Kidney (tissue), 14 donors: ENCODE results near the gene MAG. TPM values are rescaled to one million over a fixed set of nuclear protein-coding genes. Genes with fewer than 3 reads are reported as not detected.

Experiments used
- DNase-seq, 5 donors: peaks; one replicate each; pipeline ENCODE4 v3.0.0-alpha.2; 2013 to 2020
- FAIRE-seq: peaks from 2 replicates; lab custom pipeline; 2012; peaks lifted over from hg19 to GRCh38; lab: Jason Lieb, UNC
- H3K27ac ChIP-seq, 2 donors: one replicate each; pipeline ENCODE4 v1.7.0; 2013; ENCODE audit warnings: low read depth in 2 of 2, low read length in 2 of 2, inconsistent platforms in 1 of 2
- H3K27me3 ChIP-seq: one replicate; pipeline ENCODE4 v1.7.1; 2013; ENCODE audit warnings: low read length, inconsistent platforms; ENCODE audit not compliant: control insufficient read depth, insufficient read depth
- H3K36me3 ChIP-seq, 3 donors: one replicate each; pipeline versions ENCODE4 v1.7.0 to v1.7.1; 2013; ENCODE audit warnings: low read length in 3 of 3, control low read depth in 1 of 3, inconsistent platforms in 1 of 3; ENCODE audit not compliant: insufficient read depth in 3 of 3, control insufficient read depth in 2 of 3
- H3K4me1 ChIP-seq, 3 donors: one replicate each; pipeline versions ENCODE4 v1.7.0 to v1.7.1; 2013; ENCODE audit warnings: low read length in 3 of 3, inconsistent platforms in 1 of 3, low read depth in 1 of 3; ENCODE audit not compliant: control insufficient read depth in 2 of 3, insufficient read depth in 2 of 3
- H3K4me3 ChIP-seq, 3 donors: one replicate each; pipeline versions ENCODE4 v1.7.0 to v1.8.1; 2013; ENCODE audit warnings: low read length in 3 of 3, control low read depth in 1 of 3, inconsistent platforms in 1 of 3
- H3K9ac ChIP-seq, 3 donors: one replicate each; pipeline versions ENCODE4 v1.7.0 to v1.7.1; 2013; ENCODE audit warnings: low read length in 3 of 3, control low read depth in 1 of 3, inconsistent platforms in 1 of 3
- H3K9me3 ChIP-seq, 3 donors: one replicate each; pipeline versions ENCODE4 v1.7.0 to v1.7.1; 2013; ENCODE audit warnings: low read length in 3 of 3, control low read depth in 1 of 3, inconsistent platforms in 1 of 3; ENCODE audit not compliant: control insufficient read depth in 2 of 3, insufficient read depth in 1 of 3
- intact Hi-C: fragments of 100-400 bp; cut with DNase I; formaldehyde crosslinking; loops from one replicate; pipeline ENCODE4 v1.11.1; 2022
- polyA plus RNA-seq: library from polyadenylated mRNA; stranded (reverse); fragments of 350-450 nt; fragmentation: Illumina TruSeq; extraction: RNeasy Lipid Tissue Mini Kit (QIAGEN cat#74804); gene quantifications from one replicate; pipeline ENCODE4 v1.2.3, GENCODE V29; 2014; ENCODE audit warnings: low read depth, low replicate concordance; ENCODE audit not compliant: insufficient read depth
- total RNA-seq: library from RNA; stranded (reverse); fragmentation: NEBNext Ultra II Directional; extraction: Animal tissue kit (Norgen Biotek cat#: 25700); gene quantifications from one replicate; pipeline ENCODE4 v1.2.1, GENCODE V29; 2021
- TF ChIP-seq, protein P1 (sequence below): IDR thresholded peaks from 3 replicates; pipeline ENCODE4 v1.5.1; 2012; ENCODE audit warnings: mild to moderate bottlenecking, moderate library complexity, borderline replicate concordance; ENCODE audit not compliant: insufficient read depth; ENCODE audit errors: extremely low read depth
- donor health status: control.
- donor health status: control.
- donor health status: control.
- donor health status: control.
- donor health status: control.
- donor health status: DM: yes; HTN: yes; CAD: no.
- donor health status: Normal renal cell carcinoma (clear cell type).

Gene MAG
- total and polyA plus RNA-seq, 2 donors from 2014 or later = 0.41 to 1.1 TPM

DNA sequence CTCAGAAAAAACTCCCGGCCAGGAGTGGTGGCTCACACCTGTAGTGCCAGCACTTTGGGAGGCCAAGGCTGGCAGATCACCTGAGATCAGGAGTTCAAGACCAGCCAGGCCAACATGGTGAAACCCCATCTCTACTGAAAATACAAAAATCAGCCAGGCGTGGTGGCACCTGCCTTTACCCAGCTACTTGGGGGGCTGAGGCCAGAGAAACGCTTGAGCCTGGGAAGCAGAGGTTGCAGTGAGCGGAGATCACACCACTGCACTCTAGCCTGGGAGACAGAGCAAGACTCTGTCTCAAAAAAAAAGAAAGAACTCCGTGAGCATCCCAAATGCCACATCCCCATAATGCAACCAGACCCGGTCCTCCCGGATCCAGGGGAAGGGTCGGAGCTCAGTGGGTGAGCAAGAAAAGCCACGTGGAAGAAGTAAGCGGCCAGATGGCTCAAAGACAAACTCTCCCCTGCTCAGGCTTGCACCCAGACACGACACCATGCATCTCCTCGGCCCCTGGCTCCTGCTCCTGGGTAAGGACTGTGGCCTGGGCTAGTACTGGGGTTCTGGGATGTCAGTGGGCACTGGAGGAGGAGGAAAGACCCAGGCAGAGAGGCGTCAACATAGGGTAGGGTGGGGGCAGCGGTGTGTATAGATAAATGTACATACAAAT lies 39.7 kb downstream of the MAG start:
- H3K9ac ChIP-seq = no peak overlapping the region
- FAIRE-seq (no peak), DNase-seq (no peak)
- H3K27me3 ChIP-seq = no peaks in the 10 kb centered on the region
- H3K36me3 ChIP-seq = no peaks in the 10 kb centered on the region
- TF ChIP-seq, protein P1, sequence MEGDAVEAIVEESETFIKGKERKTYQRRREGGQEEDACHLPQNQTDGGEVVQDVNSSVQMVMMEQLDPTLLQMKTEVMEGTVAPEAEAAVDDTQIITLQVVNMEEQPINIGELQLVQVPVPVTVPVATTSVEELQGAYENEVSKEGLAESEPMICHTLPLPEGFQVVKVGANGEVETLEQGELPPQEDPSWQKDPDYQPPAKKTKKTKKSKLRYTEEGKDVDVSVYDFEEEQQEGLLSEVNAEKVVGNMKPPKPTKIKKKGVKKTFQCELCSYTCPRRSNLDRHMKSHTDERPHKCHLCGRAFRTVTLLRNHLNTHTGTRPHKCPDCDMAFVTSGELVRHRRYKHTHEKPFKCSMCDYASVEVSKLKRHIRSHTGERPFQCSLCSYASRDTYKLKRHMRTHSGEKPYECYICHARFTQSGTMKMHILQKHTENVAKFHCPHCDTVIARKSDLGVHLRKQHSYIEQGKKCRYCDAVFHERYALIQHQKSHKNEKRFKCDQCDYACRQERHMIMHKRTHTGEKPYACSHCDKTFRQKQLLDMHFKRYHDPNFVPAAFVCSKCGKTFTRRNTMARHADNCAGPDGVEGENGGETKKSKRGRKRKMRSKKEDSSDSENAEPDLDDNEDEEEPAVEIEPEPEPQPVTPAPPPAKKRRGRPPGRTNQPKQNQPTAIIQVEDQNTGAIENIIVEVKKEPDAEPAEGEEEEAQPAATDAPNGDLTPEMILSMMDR = no peak
- intact Hi-C loops = no loop called here
- no peak overlapping the region for H3K27ac ChIP-seq
- no peaks in the 10 kb centered on the region for H3K9me3 ChIP-seq
- no peak overlapping the region for H3K4me3 ChIP-seq
- H3K4me1 ChIP-seq = no peaks in the 10 kb centered on the region

GRCh38 chr19:35332817-35333216 lies 40.9 kb downstream of the MAG start:
- intact Hi-C loops = no loop called here
- Histone ChIP-seq H3K4me1 (no peaks in the 10 kb centered on the region), H3K27me3 (no peaks in the 10 kb centered on the region), H3K27ac (no peak overlapping the region), H3K36me3 (no peaks in the 10 kb centered on the region), H3K9ac (no peak overlapping the region), H3K4me3 (no peak overlapping the region), H3K9me3 (no peaks in the 10 kb centered on the region)
- TF ChIP-seq, protein P1 = no peak
- DNase-seq (peak in 1 of 5 donors; percentile 39), FAIRE-seq (no peak)

DNA sequence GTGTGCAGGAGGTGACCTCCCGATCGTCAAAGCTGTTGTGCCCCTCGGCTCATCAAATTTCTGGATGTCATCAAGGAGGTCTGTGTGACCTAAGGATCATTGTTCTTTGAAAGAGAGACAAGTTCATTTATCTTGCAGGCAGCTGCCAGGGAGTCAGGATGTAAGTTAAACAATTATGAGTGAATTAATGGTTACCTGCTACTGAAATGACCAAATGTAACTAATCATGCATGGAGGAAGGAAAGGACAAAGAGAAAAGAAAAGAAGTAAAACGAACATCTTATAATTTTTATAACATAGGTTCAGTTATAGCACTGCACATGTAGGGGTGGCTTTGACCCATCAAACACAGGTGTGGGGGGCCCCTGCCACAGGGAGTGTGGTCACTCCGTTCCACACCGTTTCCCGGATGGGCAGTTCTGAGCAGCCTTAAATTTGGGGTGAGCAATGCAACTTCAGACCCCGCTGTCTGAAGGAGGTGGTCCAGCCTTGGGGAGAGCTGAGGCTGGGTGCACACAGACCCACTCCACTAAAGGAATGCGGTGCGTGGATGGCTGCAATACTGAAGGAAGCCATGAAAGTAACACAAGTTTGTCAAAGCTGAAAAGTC lies 42.3 kb downstream of the MAG start:
- no peak overlapping the region for H3K4me3 ChIP-seq
- no peaks in the 10 kb centered on the region for H3K27me3 ChIP-seq
- TF ChIP-seq, protein P1 = no peak
- intact Hi-C loops = no loop called here
- no peaks in the 10 kb centered on the region for H3K4me1 ChIP-seq
- DNase-seq = peak in 1 of 5 donors; percentile 22
- H3K9ac ChIP-seq = no peak overlapping the region
- H3K36me3 ChIP-seq = no peaks in the 10 kb centered on the region
- FAIRE-seq = no peak
- no peak overlapping the region for H3K27ac ChIP-seq
- no peaks in the 10 kb centered on the region for H3K9me3 ChIP-seq
